GM18873 (cell line): ENCODE measurements around the gene PRR19.
"Not testable (repeated sequence)": the region's sequence is repeated elsewhere in the genome, so short reads cannot be mapped to it uniquely, and the experiment has no call there.

Experiments
- ATAC-seq: cut with Tn5 transposase; IDR thresholded peaks from one replicate; pipeline ENCODE4 v1.9.1; 2021; ENCODE audit warnings: mild to moderate bottlenecking, moderate library complexity, moderate number of reproducible peaks; ENCODE audit not compliant: unreplicated experiment, low FRiP score

PRR19 gene

DNA sequence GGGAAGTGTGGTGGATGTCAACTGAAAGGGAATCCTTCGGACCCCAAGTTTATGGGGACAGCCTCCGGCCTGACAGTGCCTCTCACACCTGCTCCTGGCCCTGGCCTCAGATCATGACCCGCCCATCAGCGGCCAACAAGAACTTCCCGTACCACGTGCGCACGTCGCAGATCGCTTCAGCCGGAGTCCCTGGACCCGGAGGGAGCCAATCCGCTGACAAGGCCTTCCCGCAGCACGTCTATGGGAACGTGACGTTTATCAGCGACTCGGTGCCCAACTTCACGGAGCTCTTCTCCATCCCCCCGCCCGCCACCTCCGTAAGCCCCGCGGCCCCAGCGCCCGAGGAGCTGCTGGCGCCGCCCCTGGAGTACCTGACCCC is 21.5 kb downstream of the PRR19 start:
- no peak for ATAC-seq

DNA sequence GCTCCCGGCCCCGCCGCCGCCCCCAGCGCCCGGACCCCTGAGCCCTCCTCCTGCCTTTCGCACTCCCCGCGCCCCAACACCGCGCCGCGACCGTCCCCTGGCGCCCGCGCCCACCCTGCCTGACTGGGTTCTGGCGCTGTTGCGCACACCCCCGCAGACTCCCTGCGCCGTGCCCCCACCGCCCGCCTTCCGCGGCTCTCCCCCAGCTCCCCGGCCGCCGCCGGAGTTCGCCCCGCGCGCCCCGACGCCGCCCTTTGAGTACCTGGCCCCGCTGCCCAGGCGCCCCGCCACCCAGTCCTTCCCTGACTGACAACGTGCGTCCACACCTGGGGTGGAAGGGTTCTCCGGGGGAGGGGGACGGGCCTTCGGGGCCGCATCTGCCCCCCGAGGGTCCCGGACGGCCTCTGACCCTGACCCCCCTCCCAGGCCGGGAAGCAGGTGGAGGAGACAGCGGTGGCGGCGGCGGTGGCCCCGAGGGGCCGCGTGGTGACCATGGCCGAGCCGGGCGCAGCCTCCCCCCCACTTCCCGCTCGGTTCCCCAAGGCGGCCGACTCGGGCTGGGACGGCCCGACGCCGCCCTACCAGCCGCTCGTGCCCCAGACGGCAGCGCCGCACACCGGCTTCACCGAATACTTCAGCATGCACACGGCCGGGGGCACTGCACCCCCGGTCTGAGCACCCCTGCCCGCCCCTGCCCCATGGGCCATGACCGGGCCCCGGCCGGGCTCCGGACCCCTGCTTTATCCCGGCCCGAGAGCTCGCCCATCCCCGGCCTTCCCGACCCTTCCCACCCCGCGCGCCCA is 22.1 kb downstream of the PRR19 start:
- no peak for ATAC-seq

DNA sequence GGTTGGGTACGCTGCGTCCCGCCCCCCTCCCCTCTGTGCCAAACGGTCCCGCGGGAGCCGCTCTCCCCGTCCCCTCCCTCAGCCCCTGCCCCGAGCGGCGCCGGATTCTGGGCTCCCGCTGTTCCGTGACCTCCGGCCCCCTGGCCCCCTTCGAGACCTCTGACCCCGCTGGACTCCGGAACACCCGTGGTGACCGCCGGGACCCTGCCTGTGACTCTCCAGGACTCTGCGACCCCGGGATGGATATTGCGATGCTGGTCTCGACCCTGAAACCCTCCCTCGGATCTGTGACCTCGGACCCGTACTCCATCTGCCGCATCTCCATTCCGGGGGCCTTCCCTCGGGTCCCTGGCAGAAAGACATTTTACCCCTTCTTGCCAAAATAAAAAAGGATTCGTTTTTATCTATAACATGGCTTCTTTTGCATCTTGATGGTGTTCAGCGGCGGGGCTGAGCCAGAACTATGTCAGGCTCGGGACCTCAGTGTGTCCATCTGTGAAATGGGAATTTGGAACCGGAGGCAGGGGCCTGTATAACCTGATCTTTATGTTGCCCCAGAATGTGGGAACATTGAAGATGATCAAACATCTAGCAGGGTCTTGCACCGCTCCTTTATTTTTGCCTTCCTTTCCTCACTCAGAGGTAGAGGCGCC is 22.8 kb downstream of the PRR19 start:
- no peak for ATAC-seq

DNA sequence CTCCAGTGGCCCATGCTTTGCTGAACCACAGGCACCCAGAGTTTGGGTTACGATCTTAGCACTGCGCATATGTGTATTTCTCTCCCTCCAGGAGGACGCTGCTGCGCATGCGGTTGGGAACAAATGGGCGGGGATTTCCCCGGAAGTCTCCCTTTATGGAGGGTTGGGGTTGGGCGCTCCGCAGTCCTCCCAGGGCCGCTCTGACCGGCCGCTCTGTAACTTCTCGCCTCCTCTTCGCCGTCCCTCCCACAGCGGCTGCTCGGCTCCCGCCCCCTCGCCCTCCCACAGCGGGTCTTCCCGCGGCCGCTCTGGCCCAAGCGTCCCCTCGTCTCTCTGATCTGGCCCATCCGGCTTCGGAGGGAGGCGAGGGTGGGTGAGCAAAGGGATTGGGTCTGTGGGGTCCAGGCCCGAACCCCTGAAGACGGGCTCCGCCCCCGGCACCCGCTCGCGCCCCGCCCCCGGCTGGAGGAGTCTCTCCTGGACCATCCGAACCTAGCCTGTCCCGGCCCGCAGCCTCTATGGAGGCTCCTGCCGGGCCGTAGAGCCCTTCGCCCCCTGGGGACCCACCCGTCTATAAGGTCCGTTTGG is 23.5 kb downstream of the PRR19 start, which contains the start of gene MEGF8:
MEGF8 (plus strand) TSS at position 328 of the 588 bp plus-strand sequence. CDS start 609 bp downstream, outside the sequence.
- peak; percentile 91 for ATAC-seq

DNA sequence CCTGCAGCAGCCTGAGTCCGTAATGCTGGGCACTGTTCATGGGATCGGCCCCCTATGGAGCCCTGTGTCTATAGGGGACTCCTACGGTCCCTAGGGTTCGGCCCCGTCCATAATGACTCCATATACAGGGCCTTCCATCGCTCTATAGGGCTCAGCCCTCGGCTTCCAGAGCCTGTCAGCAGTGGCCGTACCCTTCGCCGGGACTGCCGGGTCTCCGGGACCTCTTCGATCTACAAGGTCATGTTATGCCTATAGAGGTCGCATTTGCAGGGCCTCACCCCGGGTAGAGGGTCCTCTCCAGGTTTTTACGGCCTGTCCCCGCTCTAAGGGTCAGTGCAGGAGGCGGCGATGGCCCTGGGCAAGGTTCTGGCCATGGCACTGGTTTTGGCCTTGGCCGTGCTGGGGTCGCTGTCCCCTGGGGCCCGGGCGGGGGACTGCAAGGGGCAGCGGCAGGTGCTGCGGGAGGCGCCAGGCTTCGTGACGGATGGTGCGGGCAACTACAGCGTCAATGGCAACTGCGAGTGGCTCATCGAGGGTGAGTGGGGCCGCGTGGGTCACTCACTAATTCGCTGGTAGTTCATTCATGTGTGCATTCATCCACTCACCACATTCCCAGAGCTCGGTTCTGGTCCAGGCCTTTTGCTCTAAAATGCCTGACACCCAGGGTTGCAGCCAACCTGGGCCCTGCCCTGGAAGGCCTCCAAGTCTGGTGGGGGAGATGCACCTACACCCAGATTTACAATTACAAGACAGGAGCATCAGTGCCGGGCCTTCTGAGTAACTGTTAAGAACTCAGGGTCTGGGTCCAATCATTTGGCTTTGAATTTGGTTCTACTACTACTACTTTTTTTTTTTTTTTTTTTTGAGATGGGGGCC is 24.2 kb downstream of the PRR19 start:
- ATAC-seq = peak; percentile 1

DNA sequence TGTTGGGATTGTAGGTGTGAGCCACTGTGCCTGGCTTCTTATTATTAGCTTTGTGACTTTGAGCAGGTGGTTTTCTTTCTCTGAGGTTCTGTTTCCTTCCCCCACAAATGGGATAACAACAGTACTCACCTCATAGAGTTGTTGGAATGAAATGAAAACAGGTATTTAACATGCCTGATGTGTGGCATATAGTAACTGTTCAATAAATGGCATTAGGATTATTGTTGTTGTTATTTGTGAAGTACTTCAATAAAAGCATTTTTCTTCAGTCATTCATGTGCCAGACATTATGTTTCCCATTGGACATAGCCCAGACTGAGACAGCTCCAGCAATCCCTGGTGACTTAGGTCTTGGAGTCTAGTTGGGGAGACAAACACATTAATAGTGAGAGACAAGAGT is 25.0 kb downstream of the PRR19 start:
- ATAC-seq = no peak

DNA sequence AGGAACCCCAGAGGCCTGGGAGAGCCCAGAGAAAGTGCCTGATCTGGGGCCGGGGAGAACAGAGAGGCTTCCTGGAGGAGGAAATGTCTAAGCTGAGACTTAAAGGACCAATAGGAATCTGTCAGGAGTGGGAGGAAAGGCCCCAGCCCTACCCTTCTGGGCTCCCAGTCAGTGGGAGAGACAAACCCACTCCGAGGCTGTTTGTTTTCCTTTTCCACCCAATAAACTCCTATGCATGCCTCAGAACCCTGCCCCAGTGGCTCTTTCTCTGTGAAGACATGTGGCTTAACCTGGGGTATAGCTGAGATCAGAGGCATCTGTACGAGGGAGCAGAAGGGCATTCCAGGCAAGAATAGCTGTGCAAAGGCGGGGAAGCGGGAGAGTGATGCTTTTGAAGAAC is 25.4 kb downstream of the PRR19 start:
- ATAC-seq = no peak

DNA sequence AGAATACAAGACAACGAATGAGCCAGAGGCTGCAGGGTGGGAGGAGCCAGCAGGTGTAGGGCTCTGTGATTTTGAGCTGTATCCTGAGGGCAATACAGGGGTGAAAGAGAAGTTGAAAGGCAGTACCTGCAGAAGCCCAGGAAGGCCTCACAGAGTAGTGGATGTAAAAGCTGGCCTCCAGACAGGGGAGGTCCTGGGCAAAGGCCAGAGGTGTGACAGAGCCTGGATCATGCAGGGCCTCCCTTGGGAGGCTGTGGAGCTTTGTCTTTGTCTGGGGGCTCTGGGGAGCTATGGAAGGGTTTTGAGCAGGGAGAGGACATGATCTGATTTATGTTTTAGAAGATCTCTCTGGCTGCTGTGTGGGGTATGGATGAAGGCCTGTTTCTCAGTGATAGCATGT is 26.2 kb downstream of the PRR19 start:
- ATAC-seq = no peak

DNA sequence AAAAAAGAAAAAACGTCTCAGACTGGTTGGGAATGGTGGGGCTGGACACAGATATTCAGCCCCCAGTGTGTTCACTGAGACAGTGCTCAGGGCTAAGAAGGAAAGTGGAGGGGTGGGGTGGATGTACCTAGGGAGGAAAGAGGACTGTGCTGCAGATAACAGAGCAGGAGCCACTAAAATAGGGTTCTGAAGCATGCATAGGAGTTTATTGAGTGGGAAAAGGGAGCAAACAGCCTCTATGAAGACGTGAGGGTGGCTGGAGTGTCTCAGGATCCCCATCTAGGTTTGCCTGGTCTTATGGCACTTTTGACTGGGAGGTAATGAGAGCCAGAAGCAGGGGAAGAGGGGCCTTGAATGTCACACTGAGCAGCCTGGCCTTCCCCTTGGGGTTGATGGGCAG is 26.9 kb downstream of the PRR19 start:
- ATAC-seq = no peak

DNA sequence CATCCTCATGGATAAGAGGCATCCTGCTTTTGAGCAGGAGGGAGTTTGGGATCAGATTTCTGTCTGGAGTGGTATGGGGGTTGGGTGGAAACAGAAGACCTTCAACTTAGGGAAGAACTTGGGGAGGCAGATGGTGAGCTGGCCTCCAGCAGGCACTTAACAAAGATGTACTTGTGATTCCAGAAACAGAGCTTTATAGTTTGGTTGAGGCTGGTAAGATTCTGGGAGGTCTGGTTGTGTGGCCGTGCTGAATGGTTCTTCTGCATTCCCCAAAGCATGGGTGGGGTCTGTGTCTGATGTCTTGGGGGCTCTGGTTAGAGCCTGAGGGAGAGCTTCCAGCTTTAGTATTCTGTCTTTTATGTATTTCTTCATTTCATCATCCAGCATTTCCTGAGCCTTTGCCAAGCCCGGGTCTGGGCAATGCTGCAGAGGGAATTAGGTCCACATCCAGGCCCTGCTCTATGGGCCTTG is 28.3 kb downstream of the PRR19 start:
- ATAC-seq = no peak

DNA sequence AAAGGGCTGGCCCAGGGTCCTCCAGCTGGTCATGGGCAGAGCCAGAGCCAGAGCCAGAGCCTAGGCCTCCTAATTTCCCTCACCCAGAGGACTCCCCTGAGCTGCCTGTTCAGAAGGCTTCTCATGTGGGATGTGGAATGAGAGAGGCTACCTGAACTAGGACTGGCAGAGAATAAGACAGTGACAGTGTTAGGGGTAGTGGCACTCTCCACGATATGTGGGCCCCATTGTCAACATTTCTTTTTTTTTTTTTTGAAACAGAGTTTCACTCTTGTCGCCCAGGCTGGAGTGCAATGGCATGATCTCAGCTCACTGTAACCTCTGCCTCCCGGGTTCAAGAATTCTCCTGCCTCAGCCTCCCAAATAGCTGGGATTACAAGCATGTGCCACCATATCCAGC is 29.4 kb downstream of the PRR19 start:
- ATAC-seq = not testable (repeated sequence)

DNA sequence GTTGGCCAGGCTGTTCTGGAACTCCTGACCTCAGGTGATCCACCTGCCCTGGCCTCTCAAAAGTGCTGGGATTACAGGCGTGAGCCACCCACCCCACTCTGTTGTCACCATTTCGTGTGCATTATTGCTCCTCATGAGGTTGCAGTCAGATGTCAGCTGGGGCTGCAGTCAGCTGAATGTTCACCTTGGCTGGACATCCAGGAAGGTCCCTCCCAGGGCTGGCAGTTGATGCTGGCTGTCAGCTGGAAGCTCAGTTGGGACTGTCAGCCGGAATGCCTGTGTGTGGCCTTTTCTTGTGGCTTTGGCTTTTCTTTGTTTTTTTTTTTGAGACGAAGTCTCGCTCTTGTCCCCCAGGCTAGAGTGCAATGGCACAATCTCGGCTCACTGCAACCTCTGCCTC is 30.1 kb downstream of the PRR19 start:
- ATAC-seq = no peak

DNA sequence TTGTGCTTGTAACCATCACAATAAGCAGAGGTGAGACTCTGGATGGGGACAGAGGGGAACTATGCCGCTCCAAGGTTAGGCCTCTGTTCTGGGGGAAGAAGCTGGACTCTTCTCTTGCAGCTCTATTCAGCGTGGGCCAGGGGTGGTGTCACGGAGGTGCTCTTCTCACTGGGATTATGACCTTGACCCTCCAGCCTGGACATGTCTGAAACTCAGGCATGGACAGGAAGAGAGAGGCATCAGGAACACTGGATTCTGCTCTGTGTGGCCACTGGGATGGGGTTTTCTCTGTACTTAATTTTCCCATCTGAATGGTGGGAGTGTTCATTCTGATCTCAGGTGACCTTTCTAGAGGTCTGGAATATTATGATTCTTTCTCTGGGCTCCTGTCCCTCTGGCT is 31.1 kb downstream of the PRR19 start:
- ATAC-seq = no peak

DNA sequence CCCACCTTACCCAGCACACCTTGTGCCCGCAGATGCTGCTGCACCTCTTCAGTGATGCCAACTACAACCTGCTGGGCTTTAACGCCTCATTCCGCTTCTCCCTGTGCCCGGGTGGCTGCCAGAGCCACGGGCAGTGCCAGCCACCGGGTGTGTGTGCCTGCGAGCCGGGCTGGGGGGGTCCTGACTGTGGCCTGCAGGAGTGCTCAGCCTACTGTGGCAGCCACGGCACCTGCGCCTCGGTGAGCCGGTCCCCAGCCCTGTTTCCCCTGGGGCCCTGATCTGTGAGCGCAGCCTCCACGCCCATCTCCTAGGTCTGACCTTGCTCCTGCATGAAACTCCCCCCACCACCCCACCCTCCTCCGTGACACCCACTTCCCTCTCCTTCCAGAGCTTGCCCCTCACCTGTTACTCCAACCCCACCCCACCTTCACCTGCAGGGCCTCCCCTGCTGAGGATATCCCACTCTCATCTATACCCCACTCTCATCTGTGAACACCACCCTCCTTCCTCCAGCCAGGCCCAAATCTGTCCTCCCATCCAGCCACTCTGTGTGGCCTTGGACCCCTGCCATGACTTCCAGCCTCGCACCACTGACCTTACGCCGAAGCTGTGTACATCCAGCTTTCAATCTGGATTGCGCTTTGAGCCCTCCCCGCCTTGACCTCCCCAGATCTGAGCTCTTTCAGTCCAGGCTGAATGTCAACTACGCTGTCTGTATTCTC is 32.2 kb downstream of the PRR19 start:
- ATAC-seq = no peak

DNA sequence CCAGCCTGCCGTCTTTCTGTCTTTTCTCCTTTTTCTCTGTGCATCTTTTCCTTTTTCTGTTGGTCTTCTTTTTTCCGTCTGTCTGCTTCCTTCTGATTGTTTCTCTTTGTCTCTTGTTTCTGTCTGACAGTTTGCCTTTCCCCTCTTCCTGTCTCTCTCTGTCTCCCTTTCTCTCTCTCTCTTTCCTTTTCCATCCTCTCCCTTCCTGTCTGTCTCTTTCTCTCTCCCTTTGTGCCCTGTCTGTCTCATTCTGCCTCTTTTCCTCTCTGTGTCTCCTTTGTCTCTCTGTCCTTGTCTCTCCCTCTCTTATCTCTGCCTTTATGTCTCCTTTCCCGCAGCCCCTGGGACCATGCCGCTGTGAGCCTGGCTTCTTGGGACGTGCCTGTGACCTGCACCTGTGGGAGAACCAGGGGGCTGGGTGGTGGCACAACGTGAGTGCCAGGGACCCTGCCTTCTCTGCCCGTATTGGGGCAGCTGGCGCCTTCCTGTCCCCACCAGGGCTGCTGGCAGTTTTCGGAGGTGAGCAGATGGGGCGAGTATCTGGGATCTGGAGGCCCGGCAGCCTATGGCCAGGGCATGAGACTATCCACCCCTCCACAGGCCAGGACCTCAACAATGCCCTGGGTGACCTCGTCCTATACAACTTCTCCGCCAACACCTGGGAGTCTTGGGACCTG is 32.9 kb downstream of the PRR19 start:
- ATAC-seq = no peak

DNA sequence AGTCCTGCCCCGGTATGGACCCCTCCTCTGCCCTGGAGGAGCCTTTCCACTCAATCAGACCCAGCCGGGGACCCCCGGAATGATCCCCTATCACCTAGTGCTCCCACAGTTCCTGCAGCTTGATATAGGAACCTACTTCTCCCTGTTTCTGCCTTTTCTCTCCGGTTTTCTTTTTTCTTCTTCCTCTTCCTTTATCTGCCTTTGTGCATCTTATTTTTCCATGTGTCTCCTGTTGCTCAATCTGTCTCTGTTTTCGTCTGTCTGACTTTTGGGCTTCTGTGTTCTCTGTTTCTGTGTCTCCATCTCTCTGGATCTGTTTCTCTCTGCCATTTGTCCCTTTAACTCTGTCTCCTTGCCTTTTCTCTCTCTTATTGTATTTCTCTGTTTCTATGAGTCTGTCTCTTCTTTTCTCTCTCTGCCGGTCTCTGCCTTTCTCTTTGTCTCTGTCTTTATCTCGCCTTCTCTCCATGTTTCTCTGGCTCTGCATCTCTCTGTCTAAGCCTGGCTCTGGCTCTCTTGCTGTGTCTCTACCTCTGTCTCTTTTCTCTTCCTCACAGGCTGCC is 33.5 kb downstream of the PRR19 start:
- no peak for ATAC-seq

DNA sequence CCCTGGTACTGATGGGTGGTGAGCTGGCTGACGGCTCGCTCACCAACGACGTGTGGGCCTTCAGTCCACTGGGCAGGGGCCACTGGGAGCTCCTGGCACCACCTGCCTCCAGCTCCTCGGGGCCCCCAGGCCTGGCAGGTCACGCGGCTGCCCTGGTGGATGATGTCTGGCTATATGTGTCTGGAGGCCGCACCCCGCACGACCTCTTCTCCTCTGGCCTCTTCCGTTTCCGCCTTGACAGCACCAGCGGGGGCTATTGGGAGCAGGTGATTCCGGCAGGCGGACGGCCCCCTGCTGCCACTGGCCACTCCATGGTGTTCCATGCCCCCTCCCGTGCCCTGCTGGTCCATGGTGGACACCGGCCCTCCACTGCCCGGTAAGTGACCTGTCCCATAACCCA is 34.0 kb downstream of the PRR19 start:
- no peak for ATAC-seq

DNA sequence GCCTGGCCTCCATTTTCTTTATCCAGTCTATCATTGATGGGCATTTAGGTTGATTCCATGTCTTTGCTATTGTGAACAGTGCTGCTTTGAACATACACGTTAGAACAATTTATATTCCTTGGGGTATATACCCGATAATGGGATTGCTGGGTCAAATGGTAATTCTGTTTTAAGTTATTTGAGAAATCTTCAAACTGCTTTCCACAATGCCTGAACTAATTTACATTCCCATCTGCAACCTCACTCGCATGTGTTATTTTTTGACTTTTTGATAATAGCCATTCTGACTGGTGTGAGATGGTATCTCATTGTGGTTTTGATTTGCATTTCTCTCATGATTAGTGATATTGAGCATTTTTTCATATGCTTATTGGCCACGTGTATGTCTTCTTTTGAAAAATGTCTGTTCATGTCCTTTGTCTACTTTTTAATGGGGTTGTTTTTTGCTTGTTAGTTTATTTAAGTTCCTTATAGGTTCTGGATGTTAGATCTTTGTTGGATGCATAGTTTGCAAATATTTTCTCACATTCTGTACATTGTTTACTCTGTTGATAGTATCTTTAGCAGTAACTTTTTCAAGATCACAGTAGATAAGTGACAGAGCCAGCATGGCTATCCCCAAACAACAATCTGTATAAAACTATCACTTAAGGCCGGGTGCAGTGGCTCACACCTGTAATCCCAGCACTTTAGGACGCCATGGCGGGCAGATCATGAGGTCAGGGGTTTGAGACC is 37.4 kb downstream of the PRR19 start:
- ATAC-seq = not testable (repeated sequence)
